Measurements from ENCODE around the gene SLC4A3.

SLC4A3 gene

DNA sequence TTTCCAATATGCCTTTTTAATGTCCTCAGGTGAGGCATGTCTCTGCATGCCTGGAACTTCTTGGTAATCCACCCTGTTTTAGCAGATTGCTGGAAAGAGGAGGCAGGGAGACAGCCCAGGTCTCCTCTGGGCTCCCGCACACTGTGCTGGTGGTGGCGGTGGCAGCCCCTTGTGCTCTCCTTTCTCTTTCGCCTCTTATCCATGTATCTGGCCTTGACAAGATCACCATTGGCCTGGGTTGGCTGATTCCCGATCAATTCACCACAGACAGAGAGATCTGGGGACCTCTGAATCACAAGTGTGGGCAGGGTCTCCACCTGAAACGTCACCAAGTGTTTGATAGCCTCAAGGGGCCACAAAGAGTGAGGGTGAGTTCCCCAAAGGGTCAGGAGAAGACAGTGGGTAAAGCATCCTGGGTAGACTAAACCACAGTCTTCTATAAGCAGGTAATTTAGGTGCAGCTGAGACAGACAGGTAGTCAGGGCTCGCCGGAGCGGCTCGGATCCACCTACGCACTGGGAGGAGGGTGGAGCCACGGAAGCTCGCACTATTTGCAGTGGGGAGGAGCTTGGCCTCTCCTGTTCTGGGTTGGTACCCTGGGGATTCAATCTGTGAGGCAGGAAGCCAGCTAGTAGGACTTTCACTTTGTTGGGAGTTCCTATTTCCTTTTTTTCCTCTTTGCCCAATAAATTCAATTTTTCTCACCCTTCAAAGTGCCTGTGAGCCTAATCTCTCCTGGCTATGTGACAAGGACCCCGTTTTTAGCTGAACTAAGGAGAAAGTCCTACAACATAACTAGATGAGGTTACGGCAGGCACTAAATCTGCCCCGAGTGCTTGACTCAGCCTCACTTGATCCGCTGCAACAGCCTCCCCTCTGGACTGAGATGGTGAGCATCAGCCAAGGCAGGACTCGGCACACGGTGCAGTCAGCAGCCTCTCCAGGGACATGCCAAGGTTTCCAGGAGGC is 57.6 kb downstream of the SLC4A3 start:
- DNase-seq: peak; percentile 33

DNA sequence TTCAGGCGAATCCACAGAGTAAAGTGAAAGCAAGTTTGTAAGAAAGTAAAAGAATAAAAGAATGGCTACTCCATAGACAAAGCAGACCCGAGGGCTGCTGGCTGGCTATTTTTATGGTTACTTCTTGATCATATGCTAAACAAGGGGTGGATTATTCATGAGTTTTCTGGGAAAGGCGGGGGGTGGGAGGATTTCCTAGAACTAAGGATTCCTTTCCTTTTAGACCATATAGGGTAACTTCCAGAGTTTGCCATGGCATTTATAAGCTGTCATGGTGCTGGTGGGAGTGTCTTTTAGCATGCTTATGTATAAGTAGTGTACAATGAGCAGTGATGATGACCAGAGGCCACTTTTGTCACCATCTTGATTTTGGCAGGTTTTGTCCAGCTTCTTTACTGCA is 59.8 kb downstream of the SLC4A3 start:
- no peak for DNase-seq

DNA sequence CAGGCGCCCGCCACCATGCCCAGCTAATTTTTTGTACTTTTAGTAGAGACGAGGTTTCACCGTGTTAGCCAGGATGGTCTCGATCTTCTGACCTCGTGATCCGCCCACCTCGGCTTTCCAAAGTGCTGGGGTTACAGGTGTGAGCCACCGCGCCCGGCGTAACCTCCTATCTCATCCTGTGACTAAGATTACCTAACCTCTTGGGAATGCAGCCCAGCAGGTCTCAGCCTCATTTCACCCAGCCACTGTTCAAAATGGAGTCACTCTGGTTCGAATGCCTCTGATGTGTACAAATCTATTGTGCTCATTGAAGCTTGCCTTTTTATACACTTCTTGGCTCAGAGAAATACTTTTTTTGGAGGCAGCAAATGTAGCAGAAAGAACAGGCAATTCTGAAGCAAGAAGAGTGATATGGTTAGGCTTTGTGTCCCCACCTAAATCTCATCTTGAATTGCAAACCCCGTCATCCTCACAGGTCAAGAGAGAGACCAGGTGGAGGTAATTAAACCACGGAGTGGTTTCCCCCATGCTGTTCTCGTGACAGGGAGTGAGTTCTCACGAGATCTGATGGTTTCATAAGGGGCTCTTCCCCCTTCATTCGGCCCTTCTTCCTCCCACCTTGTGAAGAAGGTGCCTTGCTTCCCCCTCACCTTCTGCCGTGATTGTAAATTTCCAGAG is 60.6 kb downstream of the SLC4A3 start:
- no peak for DNase-seq

DNA sequence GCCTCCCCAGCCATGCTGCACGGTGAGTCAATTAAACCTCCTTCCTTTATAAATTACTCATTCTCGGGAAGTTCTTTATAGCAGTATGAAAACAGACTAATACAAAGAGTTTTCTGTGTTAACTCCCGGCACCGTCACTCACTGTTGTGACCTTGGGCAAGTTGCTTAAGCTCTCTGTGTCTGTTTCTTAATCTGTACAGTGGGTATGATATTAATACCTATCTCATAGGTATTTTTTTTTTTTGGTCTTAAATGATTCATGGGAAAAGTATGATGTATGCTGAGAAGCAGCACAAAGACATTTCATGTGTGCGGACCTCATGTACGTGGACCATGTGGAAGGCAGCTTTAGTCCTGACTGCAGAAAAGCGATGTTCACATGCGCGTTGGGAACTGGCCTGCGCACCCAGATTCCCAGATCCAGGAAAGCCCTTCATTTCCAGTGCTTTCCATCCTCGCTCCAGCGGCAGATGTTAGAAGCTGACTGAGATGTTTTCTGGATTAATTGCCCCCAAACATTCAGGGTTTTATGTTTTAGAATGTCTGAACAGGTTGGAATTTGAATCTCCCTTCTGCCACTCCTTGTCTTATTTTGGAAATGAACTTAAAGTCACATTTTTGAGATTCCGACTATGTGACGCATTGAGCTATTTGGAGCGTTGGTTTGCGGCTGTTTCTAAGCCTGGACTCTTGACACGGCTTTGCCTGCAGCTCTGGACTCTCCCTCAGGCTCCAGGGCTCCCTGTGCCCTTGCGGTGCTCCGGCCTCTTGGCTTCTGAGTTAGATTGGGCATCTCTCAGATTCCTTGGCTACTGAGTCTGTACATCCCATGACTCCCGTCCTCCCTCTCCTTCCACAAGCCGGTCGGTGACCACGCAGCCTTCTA is 61.4 kb downstream of the SLC4A3 start:
- DNase-seq: no peak

DNA sequence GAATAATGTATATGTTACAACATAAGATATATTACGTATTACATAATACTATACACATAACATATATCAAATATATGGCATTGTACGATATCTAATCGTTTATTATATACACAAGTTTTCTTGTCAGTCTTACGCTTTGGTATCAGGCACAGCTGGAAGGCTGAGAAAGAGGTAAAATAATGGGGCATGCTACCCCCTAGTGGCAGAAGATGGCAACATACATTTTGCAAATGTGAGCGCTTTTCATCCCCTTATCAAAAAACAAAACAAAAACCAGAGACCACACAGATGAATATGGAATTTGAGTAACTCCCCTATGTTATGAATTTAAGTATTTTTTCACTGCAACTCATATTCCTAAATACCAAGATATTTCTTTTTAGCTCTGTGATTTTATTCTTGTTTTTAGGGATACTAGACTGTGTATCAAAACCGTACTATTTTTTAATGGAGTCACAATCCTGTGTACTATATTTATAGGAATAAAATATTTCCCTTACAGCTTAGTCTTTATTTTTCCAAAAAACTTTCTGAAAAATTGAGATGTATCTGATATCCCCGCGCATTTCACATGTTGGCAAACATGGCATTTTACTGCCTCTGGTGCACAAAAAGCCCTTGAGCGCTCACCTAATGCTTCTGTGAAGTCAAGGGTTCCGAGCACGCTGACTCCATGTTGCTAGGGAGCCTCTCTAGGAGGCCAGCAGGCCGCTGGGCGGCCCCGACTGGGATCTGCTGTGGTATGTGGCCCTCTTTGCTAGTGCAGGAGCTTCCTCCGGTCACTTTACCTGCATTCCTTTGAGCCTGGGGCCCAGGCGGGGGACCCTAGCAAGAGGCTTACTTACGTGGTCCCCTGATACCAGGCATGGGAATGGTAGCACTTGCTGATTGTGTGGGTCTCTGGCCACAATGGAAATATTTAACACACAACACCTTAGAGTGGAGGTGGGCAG is 62.5 kb downstream of the SLC4A3 start:
- peak; percentile 56 for DNase-seq

DNA sequence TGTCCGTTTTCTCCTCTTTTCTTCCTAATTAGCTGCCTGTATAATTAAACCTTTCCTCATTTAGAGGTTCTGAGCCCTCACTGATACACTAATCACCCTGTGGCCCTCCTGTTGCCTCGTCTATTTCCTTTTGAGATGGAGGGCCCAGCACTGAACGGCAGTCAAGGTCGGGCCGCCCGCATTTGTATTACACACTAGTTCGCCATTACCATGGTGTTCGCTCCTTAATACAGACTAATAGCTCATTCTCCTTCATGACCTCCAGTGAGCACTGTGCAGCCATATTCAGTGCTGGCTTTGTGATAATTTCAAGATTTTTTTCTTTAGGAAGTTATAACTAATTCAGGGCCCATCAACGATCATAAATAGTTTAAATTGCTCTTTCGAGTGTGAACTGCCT is 64.1 kb downstream of the SLC4A3 start:
- no peak for DNase-seq
